Measurements from ENCODE around the gene NHSL1.

NHSL1 gene

GRCh38 chr6:138499303-138500018, at the start of gene NHSL1:
TSS of gene NHSL1 (minus strand) at chr6:138499494. CDS start at chr6:138499290, 204 bp downstream.
- DNase-seq (ENCODE audit: low read depth): no peak

DNA sequence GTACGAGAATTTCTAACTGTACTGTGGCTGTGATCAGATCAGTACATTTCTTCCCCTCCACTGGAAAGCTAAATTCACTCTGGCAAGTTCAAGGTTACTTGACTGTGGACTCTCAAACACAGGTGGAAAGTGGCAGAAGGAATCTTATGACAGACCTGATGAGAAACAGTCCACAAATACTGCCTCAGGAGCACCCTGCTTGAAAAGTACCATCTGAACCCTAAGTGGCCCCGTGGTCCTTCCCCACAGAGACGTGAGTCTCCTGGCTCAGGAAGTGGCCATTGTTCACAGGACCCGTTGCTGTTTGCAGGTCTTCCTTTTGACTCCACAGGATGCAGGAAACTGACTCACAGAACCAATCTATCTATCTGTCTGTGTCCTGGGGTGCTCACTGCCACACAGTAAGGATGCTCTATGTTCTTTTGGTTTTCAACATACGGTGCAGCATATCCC, 47.5 kb upstream of the NHSL1 start:
- DNase-seq (ENCODE audit: low read depth): no peak

DNA sequence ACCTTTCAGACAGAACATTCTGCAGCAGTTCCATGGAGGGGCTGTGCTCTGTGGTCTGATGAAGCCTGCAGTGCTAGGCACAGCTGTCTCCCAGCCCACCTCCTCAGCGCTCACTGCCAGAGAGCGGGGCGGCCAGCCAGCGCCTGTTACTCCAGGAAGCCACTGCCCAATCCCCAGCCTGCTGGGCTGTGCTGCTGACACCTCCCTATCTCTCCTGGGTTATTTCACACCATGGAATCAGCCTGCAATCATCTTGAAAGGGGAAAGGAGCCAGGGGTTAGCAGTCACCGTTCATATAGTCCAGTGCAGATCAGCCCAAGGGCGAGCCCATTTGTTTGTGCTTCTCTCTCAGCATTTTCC, 46.3 kb upstream of the NHSL1 start:
- no peak for DNase-seq (ENCODE audit: low read depth)

GRCh38 chr6:138544501-138544900, 45.2 kb upstream of the NHSL1 start:
- no peak for DNase-seq (ENCODE audit: low read depth)

DNA sequence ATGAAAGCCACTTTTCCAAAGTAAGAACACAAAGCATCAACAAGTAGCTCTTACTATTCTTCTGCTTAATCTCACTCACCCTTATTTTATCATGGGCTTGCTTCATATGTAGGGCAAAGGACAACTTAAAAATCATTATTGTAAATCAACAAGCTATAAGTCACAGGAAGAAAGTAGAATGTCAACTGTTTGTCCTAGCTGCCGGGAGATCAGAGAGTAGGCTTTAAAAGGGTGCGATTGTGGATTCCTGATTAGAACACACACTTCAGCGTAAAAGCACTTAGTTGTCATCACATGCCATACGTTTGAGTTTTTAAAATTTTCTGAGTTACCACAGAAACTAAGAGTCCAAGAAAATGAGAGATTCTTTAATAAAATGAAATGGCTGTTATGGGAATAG, 44.4 kb upstream of the NHSL1 start:
- no peak for DNase-seq (ENCODE audit: low read depth)

DNA sequence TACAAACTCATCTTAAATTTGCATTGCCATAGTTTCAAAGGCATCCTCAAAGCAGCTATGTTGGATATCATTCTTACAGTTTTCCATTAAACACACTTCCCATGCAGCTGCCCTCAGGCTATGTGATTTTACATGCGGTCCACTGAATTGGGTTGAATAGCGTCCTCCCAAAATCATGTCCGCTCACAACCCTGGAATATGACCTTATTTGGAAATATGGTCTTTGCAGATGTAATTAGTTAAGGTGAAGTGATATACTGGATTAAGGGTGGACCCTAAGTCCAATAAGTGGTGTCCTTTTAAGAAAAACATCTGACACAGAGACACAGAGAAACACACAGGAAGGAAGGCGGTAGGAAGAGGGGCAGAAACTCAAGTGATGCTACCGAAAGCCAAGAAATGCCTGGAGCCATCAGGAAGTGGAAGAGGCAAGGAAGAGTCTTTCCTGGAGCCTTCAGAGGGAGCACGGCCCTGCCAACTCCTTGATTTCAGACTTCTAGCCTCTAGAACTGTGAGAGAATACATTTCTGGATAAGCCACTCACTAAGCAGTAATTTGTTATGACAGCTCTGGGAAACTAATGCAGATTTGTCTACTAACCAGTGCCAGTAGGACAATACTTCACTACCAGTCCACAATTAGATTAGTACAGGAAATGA, 42.7 kb upstream of the NHSL1 start:
- DNase-seq (ENCODE audit: low read depth): no peak

GRCh38 chr6:138540468-138540867, 41.2 kb upstream of the NHSL1 start:
- DNase-seq (ENCODE audit: low read depth): no peak

DNA sequence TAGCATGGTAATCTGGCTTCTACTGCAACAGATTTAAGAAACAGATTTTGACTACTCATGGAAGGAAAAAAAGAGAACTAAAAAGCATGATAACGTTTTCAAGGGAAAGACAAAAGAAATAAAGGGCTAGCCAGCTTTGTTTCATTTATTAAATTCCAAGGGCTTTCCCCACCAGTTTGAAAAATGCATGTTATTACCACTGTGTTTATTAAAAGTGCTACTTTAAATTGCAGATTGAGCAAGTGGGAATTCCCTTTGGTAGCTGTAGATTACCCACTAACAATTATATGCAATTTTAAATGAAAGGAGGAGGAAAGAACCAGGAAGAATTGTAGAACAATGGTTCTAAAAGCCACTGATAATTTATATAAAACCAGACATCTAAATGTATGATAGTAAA, 40.6 kb upstream of the NHSL1 start:
- DNase-seq (ENCODE audit: low read depth): no peak

GRCh38 chr6:138538390-138539031, 39.2 kb upstream of the NHSL1 start:
- no peak for DNase-seq (ENCODE audit: low read depth)

- no peak for DNase-seq (ENCODE audit: low read depth)
Observed at GRCh38 chr6:138537106-138537505, 37.8 kb upstream of the NHSL1 start.

GRCh38 chr6:138535728-138536455, 36.6 kb upstream of the NHSL1 start:
- DNase-seq (ENCODE audit: low read depth): no peak

GRCh38 chr6:138533667-138534066, 34.4 kb upstream of the NHSL1 start:
- DNase-seq (ENCODE audit: low read depth): no peak

DNA sequence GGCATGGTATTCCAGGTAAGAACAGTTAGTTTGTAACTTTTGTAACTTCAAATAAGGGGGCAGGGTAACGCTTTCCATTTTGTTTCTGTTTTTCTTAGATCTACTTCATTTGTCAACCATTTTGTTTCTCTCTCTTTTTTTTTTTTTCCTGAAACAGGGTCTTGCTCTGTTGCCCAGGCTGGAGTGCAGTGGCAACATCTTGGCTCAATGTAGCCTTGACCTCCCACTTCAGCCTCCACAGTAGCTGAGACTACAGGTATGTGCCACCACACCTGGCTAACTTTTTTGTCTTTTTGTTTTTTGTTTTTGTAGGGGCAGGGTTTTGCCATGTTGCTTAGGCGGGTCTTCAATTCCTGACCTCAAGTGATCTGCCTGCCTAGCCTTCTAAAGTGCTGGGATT, 32.1 kb upstream of the NHSL1 start:
- DNase-seq (ENCODE audit: low read depth): no peak

DNA sequence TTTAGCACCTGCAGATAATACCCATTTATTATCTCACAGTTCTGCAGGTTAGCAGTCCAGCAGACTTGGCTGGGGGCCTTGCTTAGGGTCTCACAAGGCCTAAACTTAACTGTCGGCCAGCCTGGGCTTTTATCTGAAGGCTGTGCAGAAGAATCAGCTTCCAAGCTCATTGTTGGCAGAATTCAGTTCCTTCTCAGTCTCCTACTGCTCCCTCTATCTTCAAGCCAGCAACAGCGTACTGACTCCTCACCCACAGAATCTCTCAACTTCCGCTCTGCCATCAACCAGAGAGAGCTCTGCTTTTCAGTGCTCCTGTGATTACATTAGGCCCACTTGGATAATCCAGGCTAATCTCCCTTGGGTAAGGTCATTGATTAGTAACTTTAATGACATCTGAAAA, 30.2 kb upstream of the NHSL1 start:
- no peak for DNase-seq (ENCODE audit: low read depth)

DNA sequence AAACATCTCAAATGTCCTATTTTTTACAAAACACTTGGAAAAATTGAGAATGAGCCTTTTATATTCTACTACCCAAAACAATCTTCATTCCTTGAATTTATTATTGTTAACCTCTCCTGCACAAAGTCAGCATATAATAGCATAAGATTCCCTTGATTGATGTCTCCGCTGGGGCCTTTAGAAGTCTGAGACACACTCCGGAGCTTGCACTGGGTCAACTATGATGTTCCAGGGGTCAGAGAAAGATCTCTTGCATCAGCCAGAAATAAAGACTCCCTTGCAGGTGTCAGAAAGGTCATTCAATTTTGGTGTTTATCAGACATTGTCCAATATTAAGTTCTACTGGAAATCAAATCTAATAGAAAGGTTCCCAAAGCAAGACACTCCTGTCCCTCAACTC, 29.7 kb upstream of the NHSL1 start:
- DNase-seq (ENCODE audit: low read depth): no peak

DNA sequence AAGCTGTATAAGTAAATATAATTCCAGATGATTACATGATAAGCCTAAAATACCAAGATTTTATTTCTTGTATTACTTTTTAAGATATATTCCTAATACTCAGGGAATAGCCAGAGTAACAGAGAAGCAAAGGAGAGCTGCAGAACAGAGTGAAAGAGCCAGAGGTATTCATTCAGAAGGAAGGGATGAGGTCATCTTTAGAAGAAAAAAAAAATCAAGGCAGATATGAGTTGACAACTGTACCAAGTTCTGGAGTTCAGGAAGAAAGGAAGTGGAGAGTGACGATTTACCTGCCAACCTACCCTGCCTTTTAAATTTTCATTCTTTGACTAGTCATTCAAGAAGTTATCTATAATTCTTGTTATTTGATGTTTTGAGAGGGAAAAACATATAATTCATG, 28.8 kb upstream of the NHSL1 start:
- no peak for DNase-seq (ENCODE audit: low read depth)

DNA sequence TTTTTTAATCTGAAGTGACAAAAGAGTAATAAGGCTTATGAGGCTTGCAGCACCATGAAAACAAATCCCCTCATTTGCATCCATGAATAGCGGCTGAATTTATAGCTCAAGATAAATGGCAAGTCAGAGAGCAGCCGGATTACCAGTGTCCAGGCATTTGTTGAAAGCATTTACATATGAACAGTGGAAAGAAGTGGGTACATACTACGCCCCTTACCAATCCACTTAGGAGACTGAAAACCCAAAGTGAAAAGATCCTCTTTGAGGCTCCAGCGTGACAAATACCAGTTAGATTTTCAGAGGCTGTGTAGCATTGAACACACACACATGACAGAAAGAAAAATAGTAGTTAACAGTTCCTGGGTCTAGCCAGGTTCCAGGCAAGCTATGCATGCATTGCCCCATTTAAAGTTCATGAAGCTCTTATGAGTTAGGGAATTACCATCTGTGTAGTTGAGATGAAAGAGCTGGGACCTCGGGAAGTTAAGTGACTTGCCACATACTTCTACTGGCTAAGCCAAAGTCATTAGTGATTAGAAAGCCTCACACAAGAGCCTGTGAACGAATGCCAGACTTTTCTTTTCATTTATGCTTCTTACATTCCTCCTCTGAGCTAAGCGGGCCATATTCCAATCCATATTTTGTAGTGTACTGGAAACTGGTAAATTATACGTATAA, 28.3 kb upstream of the NHSL1 start:
- no peak for DNase-seq (ENCODE audit: low read depth)

DNA sequence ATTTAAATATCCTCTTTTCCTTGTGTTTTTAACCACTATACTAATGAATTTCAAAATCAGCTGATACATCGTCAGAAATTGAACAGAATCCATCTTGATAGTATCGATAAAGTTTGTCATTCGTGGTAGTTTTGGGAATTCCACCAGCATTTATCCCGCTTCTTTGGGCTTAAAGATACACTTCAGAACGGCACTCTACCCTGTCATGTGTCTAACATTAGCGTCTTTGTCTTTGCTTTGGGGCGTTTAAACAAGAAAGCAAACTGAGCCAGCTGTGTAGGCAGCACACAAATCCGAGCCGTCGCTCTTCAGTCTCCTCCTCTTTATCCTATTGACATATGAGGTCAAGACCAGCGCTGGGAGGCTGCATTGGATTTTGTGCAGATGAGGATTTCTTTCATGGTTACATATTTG, 27.5 kb upstream of the NHSL1 start:
- no peak for DNase-seq (ENCODE audit: low read depth)

- DNase-seq (ENCODE audit: low read depth): no peak
Observed at GRCh38 chr6:138525355-138525754, 26.1 kb upstream of the NHSL1 start.

GRCh38 chr6:138524526-138524925, 25.2 kb upstream of the NHSL1 start:
- DNase-seq (ENCODE audit: low read depth): no peak

- no peak for DNase-seq (ENCODE audit: low read depth)
Observed at GRCh38 chr6:138523347-138524210, 24.3 kb upstream of the NHSL1 start.
